SK-N-SH (cell line): ENCODE measurements around the gene MEOX1.

ENCODE experiments used
- FOSL2 ChIP-seq: IDR thresholded peaks from 2 replicates; pipeline ENCODE4 v1.4.0; 2012; ENCODE audit warnings: low read depth, mild to moderate bottlenecking, moderate library complexity, borderline replicate concordance
- GABPA ChIP-seq: IDR thresholded peaks from 2 replicates; pipeline ENCODE4 v1.4.0; 2012; ENCODE audit warnings: low read depth, mild to moderate bottlenecking
- POLR2AphosphoS5 ChIP-seq: IDR thresholded peaks from 2 replicates; pipeline ENCODE4 v1.6.1; 2012; ENCODE audit warnings: low read depth, low read length
- TF ChIP-seq, protein P1 (sequence below): fragments of 200-600 bp; sonication (generic); IDR thresholded peaks from 2 replicates; pipeline ENCODE4 v1.6.1; 2017; ENCODE audit warnings: antibody characterized with exemption, mild to moderate bottlenecking, moderate library complexity
- TF ChIP-seq, protein P2 (sequence below): IDR thresholded peaks from 2 replicates; pipeline ENCODE4 v1.6.1; 2012; ENCODE audit warnings: mild to moderate bottlenecking, low read depth, low read length, moderate library complexity

- TF ChIP-seq, protein P1, sequence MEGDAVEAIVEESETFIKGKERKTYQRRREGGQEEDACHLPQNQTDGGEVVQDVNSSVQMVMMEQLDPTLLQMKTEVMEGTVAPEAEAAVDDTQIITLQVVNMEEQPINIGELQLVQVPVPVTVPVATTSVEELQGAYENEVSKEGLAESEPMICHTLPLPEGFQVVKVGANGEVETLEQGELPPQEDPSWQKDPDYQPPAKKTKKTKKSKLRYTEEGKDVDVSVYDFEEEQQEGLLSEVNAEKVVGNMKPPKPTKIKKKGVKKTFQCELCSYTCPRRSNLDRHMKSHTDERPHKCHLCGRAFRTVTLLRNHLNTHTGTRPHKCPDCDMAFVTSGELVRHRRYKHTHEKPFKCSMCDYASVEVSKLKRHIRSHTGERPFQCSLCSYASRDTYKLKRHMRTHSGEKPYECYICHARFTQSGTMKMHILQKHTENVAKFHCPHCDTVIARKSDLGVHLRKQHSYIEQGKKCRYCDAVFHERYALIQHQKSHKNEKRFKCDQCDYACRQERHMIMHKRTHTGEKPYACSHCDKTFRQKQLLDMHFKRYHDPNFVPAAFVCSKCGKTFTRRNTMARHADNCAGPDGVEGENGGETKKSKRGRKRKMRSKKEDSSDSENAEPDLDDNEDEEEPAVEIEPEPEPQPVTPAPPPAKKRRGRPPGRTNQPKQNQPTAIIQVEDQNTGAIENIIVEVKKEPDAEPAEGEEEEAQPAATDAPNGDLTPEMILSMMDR = no peak
- TF ChIP-seq POLR2AphosphoS5 (no peak), GABPA (no peak), FOSL2 (no peak)
- TF ChIP-seq, protein P2, sequence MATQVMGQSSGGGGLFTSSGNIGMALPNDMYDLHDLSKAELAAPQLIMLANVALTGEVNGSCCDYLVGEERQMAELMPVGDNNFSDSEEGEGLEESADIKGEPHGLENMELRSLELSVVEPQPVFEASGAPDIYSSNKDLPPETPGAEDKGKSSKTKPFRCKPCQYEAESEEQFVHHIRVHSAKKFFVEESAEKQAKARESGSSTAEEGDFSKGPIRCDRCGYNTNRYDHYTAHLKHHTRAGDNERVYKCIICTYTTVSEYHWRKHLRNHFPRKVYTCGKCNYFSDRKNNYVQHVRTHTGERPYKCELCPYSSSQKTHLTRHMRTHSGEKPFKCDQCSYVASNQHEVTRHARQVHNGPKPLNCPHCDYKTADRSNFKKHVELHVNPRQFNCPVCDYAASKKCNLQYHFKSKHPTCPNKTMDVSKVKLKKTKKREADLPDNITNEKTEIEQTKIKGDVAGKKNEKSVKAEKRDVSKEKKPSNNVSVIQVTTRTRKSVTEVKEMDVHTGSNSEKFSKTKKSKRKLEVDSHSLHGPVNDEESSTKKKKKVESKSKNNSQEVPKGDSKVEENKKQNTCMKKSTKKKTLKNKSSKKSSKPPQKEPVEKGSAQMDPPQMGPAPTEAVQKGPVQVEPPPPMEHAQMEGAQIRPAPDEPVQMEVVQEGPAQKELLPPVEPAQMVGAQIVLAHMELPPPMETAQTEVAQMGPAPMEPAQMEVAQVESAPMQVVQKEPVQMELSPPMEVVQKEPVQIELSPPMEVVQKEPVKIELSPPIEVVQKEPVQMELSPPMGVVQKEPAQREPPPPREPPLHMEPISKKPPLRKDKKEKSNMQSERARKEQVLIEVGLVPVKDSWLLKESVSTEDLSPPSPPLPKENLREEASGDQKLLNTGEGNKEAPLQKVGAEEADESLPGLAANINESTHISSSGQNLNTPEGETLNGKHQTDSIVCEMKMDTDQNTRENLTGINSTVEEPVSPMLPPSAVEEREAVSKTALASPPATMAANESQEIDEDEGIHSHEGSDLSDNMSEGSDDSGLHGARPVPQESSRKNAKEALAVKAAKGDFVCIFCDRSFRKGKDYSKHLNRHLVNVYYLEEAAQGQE = no peak
Measured at GRCh38 chr17:43636426-43636825, 25.3 kb downstream of the MEOX1 start.
